ENCODE measurements around the gene TCAP.

Gene TCAP

DNA sequence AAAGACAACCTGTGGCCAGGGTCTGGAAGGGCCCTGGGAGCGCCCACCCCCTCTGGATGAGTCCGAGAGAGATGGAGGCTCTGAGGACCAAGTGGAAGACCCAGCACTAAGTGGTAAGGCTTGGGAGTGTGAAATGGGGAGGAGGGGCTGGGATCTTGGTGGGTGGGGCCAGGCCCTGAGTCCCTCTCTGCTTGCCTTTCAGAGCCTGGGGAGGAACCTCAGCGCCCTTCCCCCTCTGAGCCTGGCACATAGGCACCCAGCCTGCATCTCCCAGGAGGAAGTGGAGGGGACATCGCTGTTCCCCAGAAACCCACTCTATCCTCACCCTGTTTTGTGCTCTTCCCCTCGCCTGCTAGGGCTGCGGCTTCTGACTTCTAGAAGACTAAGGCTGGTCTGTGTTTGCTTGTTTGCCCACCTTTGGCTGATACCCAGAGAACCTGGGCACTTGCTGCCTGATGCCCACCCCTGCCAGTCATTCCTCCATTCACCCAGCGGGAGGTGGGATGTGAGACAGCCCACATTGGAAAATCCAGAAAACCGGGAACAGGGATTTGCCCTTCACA, 29.5 kb upstream of the TCAP start:
- Mint-ChIP-seq H3K4me1 (ENCODE audit: low read depth) (peaks cover 70% of the 10 kb centered on the region), H3K27ac (peak overlapping the region; percentile 79), H3K36me3 (ENCODE audit: low read depth) (peaks cover 17% of the 10 kb centered on the region), H3K4me3 (peak overlapping the region; percentile 94), H3K9me3 (no peaks in the 10 kb centered on the region), H3K27me3 (peaks cover 21% of the 10 kb centered on the region)
- intact Hi-C loops (cut with micrococcal nuclease): loop anchor here (2.0 kb wide), 1 partner anchor 13 kb away; no protein-coding TSS in a partner anchor

DNA sequence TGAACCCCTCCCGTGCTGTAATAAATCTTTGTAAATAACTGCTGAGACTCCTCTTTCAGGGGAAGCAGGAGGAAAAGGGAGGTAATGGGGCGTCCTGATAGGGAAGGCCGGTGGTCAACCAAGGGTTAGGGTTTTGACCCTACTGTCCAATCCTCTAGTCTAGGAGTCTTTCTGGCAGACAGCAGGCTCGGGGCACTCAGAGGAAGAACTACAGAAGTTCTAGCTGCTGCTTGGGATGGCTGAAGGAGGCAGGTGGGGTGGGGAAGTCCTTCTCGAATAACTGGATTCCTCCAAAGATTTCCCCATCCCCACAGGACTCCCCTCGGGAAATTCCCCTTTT, 28.6 kb upstream of the TCAP start:
- peak overlapping the region; percentile 79 for H3K27ac Mint-ChIP-seq
- intact Hi-C loops (cut with micrococcal nuclease): loop anchor here (2.0 kb wide), 1 partner anchor 14 kb away; no protein-coding TSS in a partner anchor
- peak overlapping the region; percentile 94 for H3K4me3 Mint-ChIP-seq
- peaks cover 13% of the 10 kb centered on the region for H3K27me3 Mint-ChIP-seq
- peaks cover 79% of the 10 kb centered on the region for H3K4me1 Mint-ChIP-seq (ENCODE audit: low read depth)
- H3K36me3 Mint-ChIP-seq (ENCODE audit: low read depth): peaks cover 17% of the 10 kb centered on the region
- H3K9me3 Mint-ChIP-seq: no peaks in the 10 kb centered on the region

DNA sequence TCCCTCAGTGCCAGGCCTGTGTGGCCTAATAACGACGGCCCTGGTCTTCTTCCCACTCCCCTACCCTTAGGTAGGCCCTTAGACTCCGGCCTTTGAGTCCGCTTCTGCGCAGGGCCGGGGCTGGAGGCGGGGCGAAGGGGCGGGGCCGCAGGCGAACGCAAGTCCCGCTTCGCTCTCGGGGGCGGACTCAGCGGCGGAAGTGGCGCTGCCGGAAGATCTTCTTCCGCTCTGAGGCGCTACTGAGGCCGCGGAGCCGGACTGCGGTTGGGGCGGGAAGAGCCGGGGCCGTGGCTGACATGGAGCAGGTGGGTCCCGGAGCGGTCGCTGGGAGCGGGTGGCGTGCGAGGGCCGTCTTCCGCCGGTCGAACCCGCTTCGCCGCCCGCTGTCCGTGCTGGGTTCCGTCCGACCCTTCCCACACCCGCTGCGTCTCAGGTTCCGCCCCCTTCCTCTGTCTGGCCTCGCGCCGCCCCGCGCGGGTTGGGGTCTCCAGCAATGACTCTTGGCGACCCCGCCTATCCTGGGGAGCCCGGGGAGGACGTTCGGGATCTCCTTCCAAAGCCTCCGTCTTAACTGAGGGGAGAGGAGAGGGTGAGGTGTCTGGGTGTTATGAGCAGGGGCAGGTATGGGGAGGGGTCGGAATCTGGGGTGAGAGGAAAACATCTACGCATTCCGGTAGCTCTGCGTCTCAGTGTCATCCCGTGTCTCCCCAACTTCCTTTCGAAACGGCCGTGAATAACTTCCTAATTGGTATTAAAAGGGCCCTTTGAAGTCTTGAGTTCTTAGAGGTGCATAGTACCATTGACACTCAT, 28.0 kb upstream of the TCAP start, which contains the start of gene STARD3:
Gene STARD3 (plus strand): TSS at position 218 of the 810 bp plus-strand sequence. CDS start 16,388 bp downstream, outside the sequence.
- intact Hi-C loops (cut with micrococcal nuclease): loop anchor here (2.0 kb wide), 1 partner anchor 14 kb away; no protein-coding TSS in a partner anchor
- peaks cover 85% of the 10 kb centered on the region for H3K4me1 Mint-ChIP-seq (ENCODE audit: low read depth)

DNA sequence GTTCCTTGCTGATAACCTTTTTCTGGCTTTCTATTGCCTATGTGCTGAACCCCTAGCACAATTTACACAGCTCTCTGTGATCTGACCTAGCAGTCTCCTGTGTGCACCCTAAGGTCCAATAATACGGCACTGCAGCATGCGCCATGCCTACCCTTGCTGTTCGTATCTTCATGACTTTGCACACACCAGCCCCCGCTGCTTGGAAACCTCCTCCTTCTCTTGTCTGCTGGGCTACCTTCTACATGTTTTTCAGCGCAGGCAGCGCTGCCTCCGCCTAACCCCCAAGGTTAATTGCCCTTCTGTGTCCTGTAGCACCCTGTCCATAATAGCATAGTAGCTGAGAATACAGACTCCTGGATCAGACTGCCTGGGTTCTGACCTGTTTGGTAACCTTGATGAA, 26.8 kb upstream of the TCAP start:
- Mint-ChIP-seq H3K27ac (peak overlapping the region; percentile 79), H3K4me1 (ENCODE audit: low read depth) (peaks cover 91% of the 10 kb centered on the region), H3K9me3 (no peaks in the 10 kb centered on the region), H3K36me3 (ENCODE audit: low read depth) (peaks cover 17% of the 10 kb centered on the region), H3K4me3 (peak overlapping the region; percentile 94), H3K27me3 (peaks cover 1% of the 10 kb centered on the region)
- intact Hi-C loops (cut with micrococcal nuclease): no loop called here

More for the DNA sequence above, 28.0 kb upstream of the TCAP start, which contains the start of gene STARD3:
- Mint-ChIP-seq H3K27me3 (peaks cover 8% of the 10 kb centered on the region), H3K27ac (peak within 1 kb of the TSS; percentile 79), H3K36me3 (ENCODE audit: low read depth) (peaks cover 17% of the 10 kb centered on the region), H3K9me3 (no peaks in the 10 kb centered on the region), H3K4me3 (peak within 1 kb of the TSS; percentile 94)

DNA sequence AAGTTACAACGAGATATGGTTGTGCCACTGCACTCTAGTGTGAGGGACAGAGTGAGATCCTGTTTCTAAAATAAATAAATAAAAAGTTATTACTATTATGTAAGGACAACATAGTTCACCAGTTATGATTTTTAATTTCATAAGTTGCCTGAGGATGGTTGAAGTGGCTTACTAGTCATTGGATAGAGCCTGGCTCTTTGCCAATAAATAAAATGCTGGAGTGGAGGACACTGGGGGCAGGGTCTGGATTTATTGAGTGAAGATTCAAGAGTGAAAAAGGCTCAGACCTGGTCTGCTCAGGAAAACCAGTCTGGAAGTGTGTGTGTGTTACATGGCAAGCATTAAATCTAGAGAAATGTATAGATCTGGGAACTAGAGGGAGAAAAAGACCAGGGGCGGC, 26.1 kb upstream of the TCAP start:
- Mint-ChIP-seq H3K4me1 (ENCODE audit: low read depth) (peaks cover 93% of the 10 kb centered on the region), H3K9me3 (no peaks in the 10 kb centered on the region), H3K4me3 (peak overlapping the region; percentile 10), H3K36me3 (ENCODE audit: low read depth) (peaks cover 17% of the 10 kb centered on the region), H3K27ac (peak overlapping the region; percentile 37), H3K27me3 (no peaks in the 10 kb centered on the region)
- intact Hi-C loops (cut with micrococcal nuclease): no loop called here

DNA sequence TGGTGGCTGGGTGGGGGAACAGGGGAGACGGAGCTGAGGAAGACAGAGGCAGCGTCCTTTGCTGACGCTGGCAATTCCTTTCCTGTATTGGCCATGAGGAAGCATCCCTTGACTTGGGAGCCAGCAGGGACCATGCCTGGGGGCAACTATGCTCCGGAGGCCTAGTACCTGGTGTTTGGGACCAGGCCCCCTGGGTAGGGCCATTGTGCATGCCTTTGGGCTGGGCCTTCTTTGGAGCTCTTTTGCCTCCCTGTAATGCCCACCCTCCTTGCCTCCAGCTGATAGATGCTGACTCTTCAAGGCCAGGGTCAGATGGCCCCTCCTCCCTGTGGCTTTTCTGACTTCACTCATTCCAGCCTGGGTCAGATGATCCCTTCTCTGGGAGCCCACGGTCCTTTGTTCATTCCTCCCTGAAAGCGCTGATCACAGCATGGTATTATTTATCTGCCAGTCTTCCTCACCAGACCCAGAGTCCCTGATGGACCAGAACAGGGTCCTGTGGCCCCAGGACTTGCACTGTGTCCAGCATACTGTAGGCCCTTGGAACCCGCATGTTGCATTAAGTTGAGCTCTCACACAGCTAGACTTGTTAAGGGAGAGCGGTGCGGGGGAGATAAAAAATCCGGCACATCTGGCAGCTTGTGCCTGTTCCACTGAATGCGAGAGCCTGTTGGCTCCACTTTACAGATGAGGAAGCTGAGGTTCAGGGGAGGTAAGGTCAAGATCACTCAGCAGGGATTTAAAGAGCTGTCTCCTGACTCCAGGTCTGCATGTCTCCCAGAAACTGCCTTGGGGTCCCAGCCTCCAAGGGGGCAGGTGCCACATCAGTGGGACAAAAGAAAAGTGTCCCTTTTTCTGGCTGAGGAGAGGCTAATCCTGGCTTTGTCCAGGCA, 25.3 kb upstream of the TCAP start:
- Mint-ChIP-seq H3K4me3 (peak overlapping the region; percentile 35), H3K9me3 (no peaks in the 10 kb centered on the region), H3K27ac (peak overlapping the region; percentile 37), H3K36me3 (ENCODE audit: low read depth) (peaks cover 21% of the 10 kb centered on the region), H3K4me1 (ENCODE audit: low read depth) (peaks cover 94% of the 10 kb centered on the region), H3K27me3 (no peaks in the 10 kb centered on the region)
- intact Hi-C loops (cut with micrococcal nuclease): no loop called here

DNA sequence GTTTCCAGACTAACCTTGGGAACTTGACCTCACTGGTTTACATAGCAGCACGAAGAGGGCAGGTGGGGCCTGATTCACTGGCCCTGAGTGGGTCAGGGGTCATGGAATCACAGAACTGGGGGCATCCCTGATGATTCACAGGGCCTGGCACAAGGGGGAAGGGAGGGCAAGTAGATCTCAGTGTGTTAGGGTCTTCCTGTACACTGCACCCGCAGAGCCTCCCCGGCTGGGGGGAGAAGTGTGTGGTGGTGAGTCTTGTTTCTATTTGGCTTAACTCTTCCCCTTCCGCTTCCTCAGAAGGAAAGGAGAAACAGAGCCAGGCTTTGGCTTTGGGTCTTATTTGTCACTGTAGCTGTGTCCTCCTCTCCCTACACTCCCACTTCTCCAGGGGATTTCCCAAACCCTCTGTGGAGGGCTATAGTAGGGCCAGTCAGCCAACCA, 24.5 kb upstream of the TCAP start:
- Mint-ChIP-seq H3K4me3 (peak overlapping the region; percentile 63), H3K27ac (peak overlapping the region; percentile 37), H3K27me3 (no peaks in the 10 kb centered on the region), H3K36me3 (ENCODE audit: low read depth) (peaks cover 29% of the 10 kb centered on the region), H3K9me3 (no peaks in the 10 kb centered on the region), H3K4me1 (ENCODE audit: low read depth) (peaks cover 94% of the 10 kb centered on the region)
- intact Hi-C loops (cut with micrococcal nuclease): no loop called here

DNA sequence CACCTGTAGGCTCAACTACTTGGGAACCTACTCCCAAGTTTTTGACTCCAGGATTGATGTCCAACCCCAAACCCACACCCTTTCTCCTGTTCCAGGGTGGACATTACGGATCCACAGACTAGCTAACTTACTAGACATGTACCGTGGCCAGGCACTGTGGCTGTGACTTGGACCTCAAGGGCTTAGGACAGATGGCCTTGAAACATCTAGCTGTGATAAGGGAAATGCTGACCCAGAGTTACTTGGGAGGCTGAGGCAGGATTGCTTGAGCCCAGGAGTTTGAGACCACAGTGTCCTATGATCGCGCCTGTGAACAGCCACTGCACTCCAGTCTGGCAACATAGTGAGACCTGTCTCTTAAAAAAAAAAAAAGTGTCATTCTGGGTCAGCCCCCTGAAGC, 24.1 kb upstream of the TCAP start:
- intact Hi-C loops (cut with micrococcal nuclease): no loop called here
- peak overlapping the region; percentile 37 for H3K27ac Mint-ChIP-seq
- H3K4me3 Mint-ChIP-seq: no peak overlapping the region
- H3K9me3 Mint-ChIP-seq: no peaks in the 10 kb centered on the region
- H3K36me3 Mint-ChIP-seq (ENCODE audit: low read depth): peaks cover 34% of the 10 kb centered on the region
- H3K27me3 Mint-ChIP-seq: no peaks in the 10 kb centered on the region
- H3K4me1 Mint-ChIP-seq (ENCODE audit: low read depth): peaks cover 94% of the 10 kb centered on the region

DNA sequence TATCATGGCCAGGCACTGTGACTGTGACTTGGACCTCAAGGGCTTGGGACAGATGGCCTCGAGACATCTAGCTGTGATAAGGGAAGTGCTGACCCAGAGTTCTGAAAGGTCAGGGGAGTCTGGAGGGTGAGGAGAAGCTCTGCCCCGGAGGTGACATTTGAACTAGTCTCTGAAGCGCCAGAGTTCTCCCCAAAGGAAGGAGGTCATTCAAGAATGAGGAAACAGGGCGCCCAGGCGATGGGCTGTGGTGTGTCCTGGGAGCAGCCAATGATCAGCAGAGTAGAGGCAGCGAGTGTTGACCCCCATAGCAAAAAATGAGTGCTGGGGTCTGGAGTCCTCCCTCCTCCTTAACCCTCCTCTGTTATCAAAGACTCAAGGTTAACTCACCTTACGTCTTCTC, 23.3 kb upstream of the TCAP start:
- no peak overlapping the region for H3K4me3 Mint-ChIP-seq
- peak overlapping the region; percentile 37 for H3K27ac Mint-ChIP-seq
- intact Hi-C loops (cut with micrococcal nuclease): loop anchor here (2.0 kb wide), 1 partner anchor 17 kb away; no protein-coding TSS in a partner anchor
- H3K4me1 Mint-ChIP-seq (ENCODE audit: low read depth): peaks cover 95% of the 10 kb centered on the region
- no peaks in the 10 kb centered on the region for H3K27me3 Mint-ChIP-seq
- no peaks in the 10 kb centered on the region for H3K9me3 Mint-ChIP-seq
- H3K36me3 Mint-ChIP-seq (ENCODE audit: low read depth): peaks cover 37% of the 10 kb centered on the region

DNA sequence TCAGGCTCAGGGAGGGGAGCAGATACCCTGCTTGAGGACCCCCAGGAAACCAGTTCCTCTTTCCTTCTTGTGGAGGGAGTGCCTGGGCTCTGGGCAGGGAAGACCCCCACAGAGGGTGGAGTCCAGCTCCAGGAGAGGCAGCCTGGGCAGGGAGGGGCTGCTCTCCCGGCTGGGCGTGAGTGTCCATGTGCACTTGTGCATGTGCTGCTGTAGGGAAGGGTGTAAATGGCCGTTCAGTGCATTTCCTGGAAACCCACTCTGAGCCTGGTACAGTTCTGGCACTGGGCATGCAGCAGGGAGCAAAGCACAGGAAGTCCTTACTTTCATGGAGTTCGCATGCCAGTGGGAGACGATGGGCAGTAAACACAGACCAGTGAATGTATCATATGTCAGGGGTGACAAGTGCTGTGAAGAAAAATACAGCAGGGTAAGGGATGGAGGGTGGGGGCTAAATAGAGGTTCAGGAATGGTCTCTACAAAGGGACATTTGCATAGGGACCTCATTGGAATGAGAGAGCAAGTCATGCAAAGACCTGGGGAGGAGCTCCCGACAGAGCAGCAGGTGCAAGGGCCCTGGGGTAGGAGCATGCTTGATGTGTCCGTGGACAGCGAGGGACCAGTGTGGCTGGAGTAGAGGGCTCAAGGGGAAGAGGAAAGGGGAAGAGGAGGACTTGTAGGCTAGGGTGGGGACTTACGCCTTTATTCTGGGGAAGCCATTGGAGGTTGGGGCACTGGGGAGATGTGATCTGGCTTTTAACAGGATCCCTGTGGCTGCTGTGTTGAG, 22.7 kb upstream of the TCAP start:
- peak overlapping the region; percentile 60 for H3K4me3 Mint-ChIP-seq
- H3K9me3 Mint-ChIP-seq: no peaks in the 10 kb centered on the region
- H3K36me3 Mint-ChIP-seq (ENCODE audit: low read depth): peaks cover 37% of the 10 kb centered on the region
- peaks cover 100% of the 10 kb centered on the region for H3K4me1 Mint-ChIP-seq (ENCODE audit: low read depth)
- peak overlapping the region; percentile 37 for H3K27ac Mint-ChIP-seq
- intact Hi-C loops (cut with micrococcal nuclease): loop anchor here (2.0 kb wide), 1 partner anchor 16 kb away; no protein-coding TSS in a partner anchor
- no peaks in the 10 kb centered on the region for H3K27me3 Mint-ChIP-seq

DNA sequence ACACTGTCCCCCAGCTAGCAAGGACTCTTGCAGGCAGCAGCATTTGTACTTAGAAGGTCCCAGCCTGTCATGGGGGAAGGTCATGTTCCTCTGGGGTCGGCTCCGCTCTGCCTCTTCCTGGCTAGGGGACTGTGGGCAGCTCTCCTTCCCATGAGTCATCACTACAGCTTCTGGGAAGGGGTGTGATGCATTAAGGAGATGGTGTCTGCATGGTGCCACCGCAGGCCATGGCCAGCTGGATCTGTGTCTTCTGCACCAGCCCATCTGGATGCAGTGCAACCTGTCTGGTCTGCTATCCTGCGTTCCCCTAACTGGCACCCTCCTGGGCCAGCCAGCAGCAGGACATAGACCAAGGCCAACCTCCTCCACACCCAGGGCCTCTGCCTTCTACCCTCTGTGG, 21.9 kb upstream of the TCAP start:
- Mint-ChIP-seq H3K4me3 (peak overlapping the region; percentile 60), H3K9me3 (no peaks in the 10 kb centered on the region)

DNA sequence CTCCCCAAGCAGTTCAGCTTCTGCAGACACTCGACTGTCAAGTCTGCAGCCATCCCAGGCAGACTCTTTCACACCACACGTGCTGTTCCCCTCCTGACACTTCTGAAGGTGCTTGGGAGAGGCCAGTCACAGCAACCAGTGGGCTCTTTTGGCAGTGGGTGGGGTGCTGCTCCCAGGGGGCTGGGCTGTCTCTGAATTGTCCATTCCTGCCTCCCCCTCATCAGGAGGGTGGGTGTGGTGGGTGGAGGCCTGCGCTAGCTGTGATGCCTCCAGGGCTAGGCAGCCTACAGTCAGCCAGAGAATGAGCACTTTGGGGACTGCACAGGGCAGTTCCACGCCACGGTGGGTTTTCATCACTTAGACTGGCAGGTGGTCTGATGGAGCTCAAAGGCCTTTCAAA, 17.9 kb upstream of the TCAP start:
- Mint-ChIP-seq H3K36me3 (ENCODE audit: low read depth) (peaks cover 53% of the 10 kb centered on the region), H3K9me3 (no peaks in the 10 kb centered on the region), H3K4me1 (ENCODE audit: low read depth) (peaks cover 97% of the 10 kb centered on the region), H3K27ac (no peak overlapping the region), H3K27me3 (no peaks in the 10 kb centered on the region), H3K4me3 (no peak overlapping the region)
- intact Hi-C loops (cut with micrococcal nuclease): no loop called here

More for the DNA sequence above, 21.9 kb upstream of the TCAP start:
- intact Hi-C loops (cut with micrococcal nuclease): loop anchor here (2.0 kb wide), 1 partner anchor 16 kb away; no protein-coding TSS in a partner anchor
- Mint-ChIP-seq H3K27me3 (no peaks in the 10 kb centered on the region), H3K36me3 (ENCODE audit: low read depth) (peaks cover 30% of the 10 kb centered on the region), H3K27ac (peak overlapping the region; percentile 37), H3K4me1 (ENCODE audit: low read depth) (peaks cover 100% of the 10 kb centered on the region)

Data from dendritic cell treated with granulocyte-macrophage colony-stimulating factor and Interleukin-4, amounts not matched to agents 40 ng/mL and 50 ng/mL, for 4 days (primary cell).